Islet precursor cell (in vitro differentiated cells): Measurements from ENCODE around the gene USP48.
"Not testable (repeated sequence)": the region's sequence is repeated elsewhere in the genome, so short reads cannot be mapped to it uniquely, and the experiment has no call there.

Source experiments
- DNase-seq: peaks from one replicate; pipeline ENCODE4 v3.0.0-alpha.2; 2018

The USP48 gene

GRCh38 chr1:21691739-21692138 lies 91.2 kb downstream of the USP48 start:
- no peak for DNase-seq

GRCh38 chr1:21689661-21690372 lies 93.1 kb downstream of the USP48 start:
- DNase-seq = no peak

- no peak for DNase-seq
Measured at GRCh38 chr1:21687081-21687529, 95.8 kb downstream of the USP48 start.

GRCh38 chr1:21685946-21686678 lies 96.8 kb downstream of the USP48 start:
- DNase-seq = no peak

- no peak for DNase-seq
Measured at GRCh38 chr1:21681426-21681825, 101.5 kb downstream of the USP48 start.

- no peak for DNase-seq
Measured at GRCh38 chr1:21680918-21681317, 102.0 kb downstream of the USP48 start.

GRCh38 chr1:21680381-21680780 lies 102.6 kb downstream of the USP48 start:
- DNase-seq = no peak

GRCh38 chr1:21677168-21677567 lies 105.8 kb downstream of the USP48 start:
- DNase-seq = no peak

GRCh38 chr1:21674957-21675356 lies 108.0 kb downstream of the USP48 start:
- no peak for DNase-seq

GRCh38 chr1:21673853-21674252 lies 109.1 kb downstream of the USP48 start:
- not testable (repeated sequence) for DNase-seq

GRCh38 chr1:21673277-21673780 lies 109.6 kb downstream of the USP48 start:
- DNase-seq = peak; percentile 54

- no peak for DNase-seq
Measured at GRCh38 chr1:21672478-21673276, 110.3 kb downstream of the USP48 start.

- no peak for DNase-seq
Measured at GRCh38 chr1:21671915-21672314, 111.0 kb downstream of the USP48 start.

- DNase-seq = no peak
Measured at GRCh38 chr1:21670956-21671902, 111.7 kb downstream of the USP48 start.

GRCh38 chr1:21670059-21670881 lies 112.7 kb downstream of the USP48 start:
- no peak for DNase-seq

- peak; percentile 81 for DNase-seq
Measured at GRCh38 chr1:21669258-21670058, 113.5 kb downstream of the USP48 start, which contains the start of gene RAP1GAP. RAP1GAP (minus strand) TSS chr1:21669357; CDS start chr1:21620032, 49,325 bp downstream.

GRCh38 chr1:21668951-21669257 lies 114.0 kb downstream of the USP48 start:
- peak; percentile 62 for DNase-seq

GRCh38 chr1:21668232-21668950 lies 114.6 kb downstream of the USP48 start:
- DNase-seq = peak; percentile 52

- DNase-seq = no peak
Measured at GRCh38 chr1:21667348-21668231, 115.4 kb downstream of the USP48 start.
